NCI-H2107 treated with DMSO at 0.1 percent for 48 hours (cell line): ENCODE measurements around the gene SLC45A2.
"Not testable (repeated sequence)": the region's sequence is repeated elsewhere in the genome, so short reads cannot be mapped to it uniquely, and the experiment has no call there.

ENCODE experiments used
- DNase-seq: peaks from one replicate; lab custom pipeline; 2025; ENCODE audit not compliant: unreplicated experiment; lab: John Stamatoyannopoulos, UW

Gene SLC45A2

DNA sequence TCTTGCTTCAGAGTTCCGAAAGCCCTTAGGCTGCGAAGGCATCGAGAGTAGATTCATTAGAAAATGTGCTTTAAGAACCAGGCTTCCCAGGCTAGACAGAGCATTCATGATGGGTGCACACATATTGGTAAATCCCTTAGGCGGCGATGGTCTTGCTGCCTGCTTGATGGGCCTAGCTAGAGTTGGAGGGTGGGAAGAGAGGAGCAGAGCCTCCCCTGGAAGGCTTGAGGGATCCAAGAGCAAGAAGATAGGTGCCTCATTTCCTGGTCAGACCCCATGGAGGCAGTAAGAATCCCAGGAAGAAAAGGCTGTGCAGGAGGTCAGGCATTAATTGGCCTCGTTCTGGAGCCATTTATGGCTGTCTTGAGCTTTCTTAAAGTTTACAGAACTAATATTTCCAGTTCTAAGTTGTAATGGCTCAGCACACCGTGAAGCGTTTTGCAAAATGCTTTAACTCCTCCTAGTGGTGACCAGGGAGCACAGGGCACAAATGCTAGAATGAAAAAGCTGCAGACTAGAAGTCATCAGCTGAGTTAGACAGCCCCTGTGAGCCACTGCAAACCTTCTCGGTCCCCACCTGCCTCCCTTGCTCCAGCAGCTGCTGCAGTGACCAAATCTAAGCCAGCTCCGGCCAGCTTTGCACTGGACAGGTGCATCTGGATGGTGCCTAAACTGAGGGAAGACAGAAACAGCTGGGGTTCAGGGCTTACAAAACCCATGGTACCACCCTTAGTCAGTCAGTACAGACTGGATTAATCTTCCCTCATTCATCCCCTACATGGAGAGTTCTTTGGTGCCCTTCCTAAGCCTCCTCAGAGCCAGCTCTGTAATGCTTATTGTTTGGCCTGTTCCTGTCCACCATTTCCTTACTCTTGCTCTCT lies 14.7 kb downstream of the SLC45A2 start:
- DNase-seq = peak; percentile 33

DNA sequence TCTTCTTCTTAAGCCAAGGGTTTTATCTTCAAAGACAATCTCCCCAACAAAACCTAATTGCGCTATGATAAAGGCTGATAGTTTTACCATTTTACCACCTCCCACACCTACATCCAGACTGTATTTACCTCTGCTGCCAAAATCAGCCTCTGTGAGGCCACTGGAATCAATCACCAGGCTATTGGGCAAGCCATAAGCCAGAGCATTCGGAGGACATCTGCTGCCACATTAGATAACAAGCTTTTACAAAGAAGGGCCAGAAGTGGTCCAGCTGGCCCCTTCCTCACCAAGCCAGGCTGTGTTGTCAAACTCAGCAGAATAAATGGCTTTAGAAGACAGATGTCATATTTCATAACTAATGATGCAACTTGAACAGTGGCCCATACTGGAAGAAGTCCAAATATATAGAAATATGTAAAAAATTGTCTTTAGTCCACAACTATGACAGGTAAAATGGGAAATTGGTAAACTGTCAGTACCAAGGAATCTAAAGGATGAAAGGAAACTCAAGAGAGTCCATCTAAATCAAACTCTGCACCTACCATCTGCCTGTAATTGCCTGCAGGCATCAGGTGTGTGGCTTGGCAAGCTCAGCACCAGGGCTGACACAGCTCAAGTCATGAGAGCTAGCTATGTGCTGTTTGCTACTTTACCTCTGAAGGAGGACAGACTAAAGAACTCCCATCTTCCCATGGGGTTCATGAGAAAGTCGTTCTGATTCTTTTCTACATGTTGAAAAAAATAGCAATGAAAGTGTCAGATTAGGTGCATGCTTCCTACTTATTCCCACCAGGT lies 16.1 kb downstream of the SLC45A2 start:
- DNase-seq = peak; percentile 8

DNA sequence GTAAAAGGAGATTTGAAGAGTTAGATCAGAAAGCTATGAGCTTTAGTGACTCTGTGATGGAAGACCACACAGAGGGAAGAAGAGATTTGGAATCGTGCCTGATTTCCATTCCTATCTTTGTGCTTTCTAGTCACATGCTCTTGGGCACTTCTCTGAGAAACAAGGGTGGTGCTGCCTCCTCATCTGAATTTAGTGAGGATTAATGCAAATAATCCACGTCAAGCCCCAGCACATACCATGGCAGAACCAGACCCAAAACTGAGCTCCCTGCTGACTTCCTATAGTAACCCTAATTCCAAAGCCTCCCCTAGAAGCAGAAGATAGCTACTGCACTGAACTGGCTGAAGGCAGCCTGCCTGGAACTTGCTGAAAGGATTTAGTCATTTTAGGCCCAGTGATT lies 17.7 kb downstream of the SLC45A2 start:
- no peak for DNase-seq

DNA sequence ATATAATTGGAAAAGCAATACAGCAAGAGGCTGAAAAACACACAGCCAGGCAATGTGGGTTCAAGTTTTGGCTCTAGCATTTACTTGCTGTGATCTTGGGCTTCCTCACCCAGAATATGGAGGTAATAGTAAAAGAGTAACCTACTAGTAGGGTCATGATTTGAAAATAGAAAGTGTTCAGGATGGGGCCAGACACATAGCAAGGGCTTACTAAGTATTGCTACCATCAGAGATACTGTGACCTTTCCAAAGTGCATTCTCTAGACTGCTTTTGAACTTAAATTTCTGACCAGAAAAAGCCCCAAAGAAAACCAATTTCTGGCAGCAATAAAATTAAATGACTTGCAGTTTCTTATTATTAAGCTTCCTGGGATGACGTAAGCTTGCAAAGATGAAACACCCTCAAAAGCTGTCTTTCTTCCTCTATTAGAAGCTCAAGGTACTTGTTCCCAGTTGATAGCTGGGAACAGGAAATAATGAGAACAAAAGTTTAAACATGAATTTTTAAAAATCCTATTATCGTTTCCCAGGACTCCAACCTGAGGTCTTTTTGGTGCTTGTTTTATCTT lies 20.3 kb downstream of the SLC45A2 start:
- no peak for DNase-seq

DNA sequence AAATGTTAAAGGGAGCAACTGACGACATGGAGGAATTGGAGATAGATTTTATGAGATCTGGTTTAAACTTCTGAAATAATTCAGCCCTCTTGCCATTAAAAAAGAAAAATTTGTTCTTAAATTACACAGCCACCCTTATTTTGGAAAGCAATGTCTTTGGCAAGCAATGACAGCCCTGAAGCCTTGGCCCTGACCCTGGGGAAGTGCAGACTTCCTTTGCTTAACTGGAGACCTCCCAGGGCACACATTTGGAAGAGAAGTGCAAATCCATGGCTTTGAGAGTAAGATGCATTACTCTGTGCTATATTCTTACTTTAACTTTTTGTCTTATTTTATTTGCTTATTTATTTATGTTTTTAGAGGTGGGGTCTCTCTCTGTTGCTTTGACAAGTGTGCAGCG lies 26.3 kb downstream of the SLC45A2 start:
- DNase-seq = no peak

DNA sequence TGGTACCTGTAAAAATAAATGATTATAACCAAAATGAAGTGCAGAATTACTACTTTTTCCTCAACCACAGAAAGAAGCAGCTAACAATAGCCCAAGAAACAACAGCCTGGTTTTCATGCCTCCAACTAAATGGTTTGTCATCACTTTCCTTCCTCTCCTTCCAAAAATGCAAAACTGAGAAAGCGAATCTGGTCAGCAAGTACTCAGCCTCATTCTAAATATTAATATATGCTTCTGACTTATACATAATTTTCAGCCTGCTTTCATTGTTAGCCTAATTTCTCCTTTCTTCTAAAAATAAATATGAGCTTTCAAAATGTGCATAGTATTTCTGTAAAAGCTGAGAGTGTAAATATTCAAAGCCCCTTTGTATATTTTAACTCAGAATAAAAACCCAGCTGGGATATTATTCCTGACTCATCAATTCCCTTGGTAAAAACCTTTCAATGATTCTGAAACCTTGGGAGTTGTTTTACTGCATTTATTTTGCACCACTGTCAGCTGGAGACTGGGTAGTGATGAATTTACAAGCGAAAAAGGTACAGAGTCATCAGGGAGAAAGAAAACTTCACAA lies 26.8 kb downstream of the SLC45A2 start:
- no peak for DNase-seq

DNA sequence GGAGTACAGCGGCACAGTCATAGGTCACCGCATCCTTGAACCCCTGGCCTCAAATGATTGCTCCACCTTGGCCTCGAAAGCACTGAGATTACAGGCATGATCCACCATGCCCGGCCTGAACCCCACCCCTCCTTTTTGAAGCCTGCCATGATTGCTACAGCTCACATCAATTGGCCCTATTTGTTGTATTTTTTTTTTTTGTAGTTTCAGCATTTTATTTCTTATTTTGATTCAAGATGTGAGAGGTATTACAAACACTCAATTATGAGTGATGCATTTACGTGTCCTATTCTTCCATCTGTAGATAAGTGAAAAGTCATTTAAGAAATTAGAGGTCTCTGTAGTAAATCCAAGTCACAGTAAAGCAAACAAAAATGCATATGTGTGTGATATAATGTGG lies 32.3 kb downstream of the SLC45A2 start:
- DNase-seq = not testable (repeated sequence)

DNA sequence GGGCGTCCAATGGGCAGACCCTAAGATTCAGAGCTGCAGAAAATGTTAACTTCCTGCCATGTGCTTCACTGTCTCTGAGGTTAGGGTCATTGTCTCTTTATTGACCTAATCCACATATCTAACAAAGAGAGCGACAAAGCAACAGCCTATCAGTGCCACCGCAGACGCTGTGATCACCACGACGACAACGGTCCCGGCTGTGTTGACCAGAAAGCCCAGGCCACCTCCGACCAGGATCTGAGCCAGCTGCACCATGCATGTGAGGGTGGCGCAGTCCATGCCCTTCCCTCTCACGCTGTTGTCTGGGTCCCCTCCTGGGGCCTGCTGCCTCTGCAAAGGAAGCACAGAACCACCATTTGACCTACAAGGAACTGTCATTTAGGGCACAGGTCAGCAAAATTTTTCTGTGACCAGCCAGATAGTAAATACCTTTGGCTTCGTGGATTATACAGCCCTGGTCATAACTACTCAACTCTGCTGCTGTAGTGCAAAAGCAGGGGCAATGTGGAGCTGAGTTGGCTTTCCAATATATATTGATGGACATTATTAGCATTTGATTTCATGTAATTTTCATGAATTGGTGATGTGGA lies 39.9 kb downstream of the SLC45A2 start:
- no peak for DNase-seq

DNA sequence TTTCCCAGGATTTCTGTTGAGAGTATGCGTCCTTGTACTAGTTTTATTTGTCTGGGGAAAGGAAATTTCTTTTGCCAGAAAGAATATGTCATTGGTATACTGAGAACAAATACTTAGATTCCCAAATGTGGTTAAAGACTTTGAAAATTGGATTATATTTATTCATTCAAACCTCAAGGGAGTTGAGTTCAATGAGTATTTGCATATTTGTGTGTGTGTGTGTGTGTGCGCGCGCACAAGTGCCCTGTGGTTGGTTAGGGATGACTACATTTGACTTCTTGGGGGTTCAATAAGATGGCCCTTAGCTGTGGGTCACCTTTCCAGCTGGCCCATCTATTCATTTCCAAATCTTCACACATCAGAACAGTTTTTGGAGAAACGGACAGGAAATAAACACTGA lies 43.4 kb downstream of the SLC45A2 start:
- DNase-seq = no peak

DNA sequence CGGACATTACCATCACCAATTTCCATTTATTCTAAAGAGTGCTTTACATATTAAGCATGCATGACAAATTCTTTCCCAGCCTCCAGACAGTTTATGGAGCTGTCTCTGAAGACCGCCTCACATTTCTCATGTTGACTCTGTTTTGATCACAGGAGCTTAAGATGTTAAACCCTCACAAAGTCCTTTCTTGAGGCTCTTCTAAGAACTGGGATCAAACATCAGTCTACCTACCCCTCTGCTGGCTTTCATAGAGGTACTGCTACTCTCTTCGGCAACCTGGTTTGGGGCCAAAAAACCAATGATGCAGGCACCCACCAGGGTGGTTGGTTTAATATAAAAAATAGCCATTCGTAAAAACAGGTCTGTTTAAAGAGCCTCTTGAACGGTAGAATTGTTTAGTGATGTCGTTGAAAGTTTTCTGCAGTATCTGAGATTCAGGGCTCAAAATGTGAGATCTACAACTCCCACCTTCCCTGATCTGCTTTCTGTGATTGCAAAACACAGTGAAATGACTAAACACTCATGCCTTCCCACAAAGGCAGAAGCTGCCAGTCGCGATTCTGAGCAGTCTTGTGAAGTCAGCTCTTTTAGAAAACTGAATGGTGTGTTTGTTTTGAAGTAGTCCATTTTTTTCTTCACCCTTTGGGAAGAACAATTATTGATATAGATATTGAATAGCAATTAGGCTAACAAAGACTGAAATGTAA lies 44.8 kb downstream of the SLC45A2 start:
- no peak for DNase-seq

DNA sequence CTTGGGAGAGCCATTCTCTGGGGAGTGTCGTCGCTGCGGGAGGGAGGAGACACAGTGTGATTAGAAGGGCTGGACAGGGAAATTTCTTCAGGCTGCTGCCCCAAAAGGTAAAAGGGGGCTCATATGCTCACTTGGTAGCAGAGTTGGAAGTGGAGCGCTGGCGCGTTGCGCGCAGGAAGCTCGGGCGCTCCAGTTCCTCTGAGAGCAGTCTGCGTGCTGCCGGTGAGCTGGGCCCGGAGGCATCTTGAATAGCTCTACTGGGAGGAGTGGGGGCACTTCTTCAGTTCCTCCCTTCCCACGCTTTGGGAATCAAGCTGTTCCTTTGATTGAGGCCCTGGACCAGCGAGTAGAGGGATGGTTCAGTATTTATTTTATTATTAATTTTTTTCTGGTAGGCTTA lies 45.6 kb downstream of the SLC45A2 start:
- DNase-seq = no peak

DNA sequence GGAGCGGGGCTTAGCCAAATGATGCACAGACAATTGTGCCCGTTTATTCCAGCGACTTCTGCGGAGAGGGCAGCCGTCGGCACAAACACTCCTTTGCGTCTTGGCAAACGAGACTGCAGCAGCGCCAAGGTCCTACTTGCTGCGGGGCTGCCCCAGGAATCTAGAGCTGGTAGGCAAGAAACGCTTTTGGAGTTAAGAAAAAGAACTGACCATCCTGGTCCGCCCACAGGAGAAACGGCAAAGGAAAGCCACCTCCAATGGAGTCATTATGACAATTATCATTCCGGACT lies 46.0 kb downstream of the SLC45A2 start:
- no peak for DNase-seq

DNA sequence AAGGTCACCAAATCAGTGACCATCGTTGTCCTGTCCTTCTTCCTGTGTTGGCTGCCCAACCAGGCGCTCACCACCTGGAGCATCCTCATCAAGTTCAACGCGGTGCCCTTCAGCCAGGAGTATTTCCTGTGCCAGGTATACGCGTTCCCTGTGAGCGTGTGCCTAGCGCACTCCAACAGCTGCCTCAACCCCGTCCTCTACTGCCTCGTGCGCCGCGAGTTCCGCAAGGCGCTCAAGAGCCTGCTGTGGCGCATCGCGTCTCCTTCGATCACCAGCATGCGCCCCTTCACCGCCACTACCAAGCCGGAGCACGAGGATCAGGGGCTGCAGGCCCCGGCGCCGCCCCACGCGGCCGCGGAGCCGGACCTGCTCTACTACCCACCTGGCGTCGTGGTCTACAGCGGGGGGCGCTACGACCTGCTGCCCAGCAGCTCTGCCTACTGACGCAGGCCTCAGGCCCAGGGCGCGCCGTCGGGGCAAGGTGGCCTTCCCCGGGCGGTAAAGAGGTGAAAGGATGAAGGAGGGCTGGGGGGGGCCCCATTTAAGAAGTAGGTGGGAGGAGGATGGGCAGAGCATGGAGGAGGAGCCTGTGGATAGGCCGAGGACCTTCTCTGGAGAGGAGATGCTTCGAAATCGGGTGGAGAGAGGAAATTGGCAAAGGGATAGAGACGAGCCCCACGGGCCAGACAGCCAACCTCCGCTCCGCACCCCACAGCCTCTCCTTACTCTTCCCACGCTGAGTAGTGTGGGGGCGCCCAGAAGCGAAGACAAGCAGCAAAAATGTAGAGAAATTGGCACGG lies 46.6 kb downstream of the SLC45A2 start:
- no peak for DNase-seq

DNA sequence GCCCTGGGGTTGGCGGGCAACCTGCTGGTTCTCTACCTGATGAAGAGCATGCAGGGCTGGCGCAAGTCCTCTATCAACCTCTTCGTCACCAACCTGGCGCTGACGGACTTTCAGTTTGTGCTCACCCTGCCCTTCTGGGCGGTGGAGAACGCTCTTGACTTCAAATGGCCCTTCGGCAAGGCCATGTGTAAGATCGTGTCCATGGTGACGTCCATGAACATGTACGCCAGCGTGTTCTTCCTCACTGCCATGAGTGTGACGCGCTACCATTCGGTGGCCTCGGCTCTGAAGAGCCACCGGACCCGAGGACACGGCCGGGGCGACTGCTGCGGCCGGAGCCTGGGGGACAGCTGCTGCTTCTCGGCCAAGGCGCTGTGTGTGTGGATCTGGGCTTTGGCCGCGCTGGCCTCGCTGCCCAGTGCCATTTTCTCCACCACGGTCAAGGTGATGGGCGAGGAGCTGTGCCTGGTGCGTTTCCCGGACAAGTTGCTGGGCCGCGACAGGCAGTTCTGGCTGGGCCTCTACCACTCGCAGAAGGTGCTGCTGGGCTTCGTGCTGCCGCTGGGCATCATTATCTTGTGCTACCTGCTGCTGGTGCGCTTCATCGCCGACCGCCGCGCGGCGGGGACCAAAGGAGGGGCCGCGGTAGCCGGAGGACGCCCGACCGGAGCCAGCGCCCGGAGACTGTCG lies 47.3 kb downstream of the SLC45A2 start:
- DNase-seq = no peak

DNA sequence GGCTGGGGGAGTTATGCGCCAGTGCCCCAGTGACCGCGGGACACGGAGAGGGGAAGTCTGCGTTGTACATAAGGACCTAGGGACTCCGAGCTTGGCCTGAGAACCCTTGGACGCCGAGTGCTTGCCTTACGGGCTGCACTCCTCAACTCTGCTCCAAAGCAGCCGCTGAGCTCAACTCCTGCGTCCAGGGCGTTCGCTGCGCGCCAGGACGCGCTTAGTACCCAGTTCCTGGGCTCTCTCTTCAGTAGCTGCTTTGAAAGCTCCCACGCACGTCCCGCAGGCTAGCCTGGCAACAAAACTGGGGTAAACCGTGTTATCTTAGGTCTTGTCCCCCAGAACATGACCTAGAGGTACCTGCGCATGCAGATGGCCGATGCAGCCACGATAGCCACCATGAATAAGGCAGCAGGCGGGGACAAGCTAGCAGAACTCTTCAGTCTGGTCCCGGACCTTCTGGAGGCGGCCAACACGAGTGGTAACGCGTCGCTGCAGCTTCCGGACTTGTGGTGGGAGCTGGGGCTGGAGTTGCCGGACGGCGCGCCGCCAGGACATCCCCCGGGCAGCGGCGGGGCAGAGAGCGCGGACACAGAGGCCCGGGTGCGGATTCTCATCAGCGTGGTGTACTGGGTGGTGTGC lies 48.0 kb downstream of the SLC45A2 start, which contains the start of gene RXFP3:
Gene RXFP3, plus strand, starts transcription at position 6 of the 636 bp plus-strand sequence. Its CDS starts 355 bp downstream, at position 361.
- DNase-seq = peak; percentile 27

DNA sequence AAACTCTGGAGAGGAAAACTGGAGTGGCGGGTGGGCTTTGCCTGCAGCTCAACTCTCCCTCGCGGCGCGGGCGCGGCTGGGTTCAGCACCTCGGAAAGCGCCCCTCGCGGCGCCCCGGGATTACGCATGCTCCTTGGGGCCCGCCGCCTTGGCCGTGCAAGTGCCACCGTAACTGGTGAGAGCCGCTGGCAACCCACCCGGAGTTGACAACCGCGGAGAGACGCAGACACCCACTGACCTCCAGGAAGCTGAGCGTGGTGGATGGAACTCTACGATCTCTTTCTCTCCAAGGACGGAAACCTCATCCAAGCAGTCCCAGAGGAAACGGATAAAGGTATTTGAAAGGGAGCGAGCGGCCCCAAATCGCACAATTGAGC lies 48.5 kb downstream of the SLC45A2 start:
- peak; percentile 34 for DNase-seq

DNA sequence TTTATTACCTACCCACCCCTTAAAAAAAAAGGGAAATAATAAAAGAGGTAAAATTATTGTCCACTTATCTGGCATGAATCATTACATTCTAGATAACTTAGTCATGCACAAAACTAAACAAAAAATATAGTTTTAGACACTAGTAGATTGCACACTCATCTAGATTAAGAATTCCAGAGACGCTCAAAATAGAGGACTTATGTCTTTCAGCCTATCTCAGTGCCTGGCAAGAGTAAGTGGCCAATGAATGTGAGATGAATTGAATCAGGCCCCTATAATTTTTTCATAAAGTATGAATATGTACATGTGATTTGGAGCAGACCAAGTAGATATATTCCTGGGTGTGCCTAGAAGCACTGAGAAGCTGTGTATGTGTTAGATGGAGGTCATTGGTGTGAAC lies 50.3 kb downstream of the SLC45A2 start:
- DNase-seq = no peak

DNA sequence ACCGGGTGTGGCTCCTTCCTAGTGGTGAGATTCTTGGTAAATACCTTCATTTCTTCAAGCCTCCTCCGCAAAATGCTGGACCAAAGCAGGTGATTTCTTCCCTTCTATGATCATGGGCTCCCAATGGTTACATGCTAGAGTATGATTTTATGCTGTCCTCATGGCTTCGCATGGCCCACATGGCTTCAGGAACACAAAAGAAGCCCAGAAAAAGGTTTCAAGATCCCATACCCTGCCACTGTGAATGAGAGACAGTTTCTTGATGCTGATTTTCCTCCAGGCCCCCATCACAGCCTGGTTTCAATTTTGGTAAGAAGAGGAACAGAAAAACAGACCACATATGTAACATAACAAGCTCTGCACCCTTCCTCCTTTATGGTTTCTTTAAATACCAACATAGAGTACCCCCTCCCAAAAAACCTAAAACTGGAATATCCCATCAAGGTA lies 50.7 kb downstream of the SLC45A2 start:
- no peak for DNase-seq

DNA sequence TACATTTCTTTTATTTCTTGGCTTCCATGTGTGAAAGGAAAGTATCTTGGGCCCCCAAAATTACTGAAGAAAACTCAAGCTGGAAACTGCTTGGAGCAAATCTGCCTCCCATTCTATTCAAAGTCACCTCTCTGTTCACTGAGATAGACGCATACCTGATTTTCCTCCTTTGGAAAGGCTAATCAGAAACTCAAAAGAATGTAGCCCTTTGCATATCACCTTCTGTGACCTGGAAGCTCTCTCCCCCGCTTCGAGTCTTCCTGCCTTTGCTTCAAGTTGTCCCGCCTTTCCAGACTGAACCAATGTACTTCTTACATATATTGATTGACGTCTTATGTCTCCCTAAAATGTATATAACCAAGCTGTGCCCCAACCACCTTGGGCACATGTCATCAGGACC lies 53.4 kb downstream of the SLC45A2 start:
- DNase-seq = no peak
